Activated CD4-positive, CD25-positive, alpha-beta regulatory T cell treated with anti-CD3 and anti-CD28 coated beads, Interleukin-2, amount 50 U/mL, for 72 hours (primary cell): ENCODE measurements around the gene PLEKHA7.

Experiments
- DNase-seq: peaks from one replicate; pipeline ENCODE4 v3.0.0; 2021

The PLEKHA7 gene

GRCh38 chr11:16767957-16768356, 246.3 kb downstream of the PLEKHA7 start:
- DNase-seq: no peak

- no peak for DNase-seq
These were observed 247.1 kb downstream of the PLEKHA7 start for GRCh38 chr11:16767137-16767536.

GRCh38 chr11:16764888-16765287, 249.3 kb downstream of the PLEKHA7 start:
- no peak for DNase-seq

- DNase-seq: no peak
These were observed 250.5 kb downstream of the PLEKHA7 start for GRCh38 chr11:16763746-16764145.

- no peak for DNase-seq
These were observed 254.2 kb downstream of the PLEKHA7 start for GRCh38 chr11:16759857-16760508.

- no peak for DNase-seq
These were observed 255.7 kb downstream of the PLEKHA7 start for GRCh38 chr11:16758382-16759024.

GRCh38 chr11:16750417-16750816, 263.8 kb downstream of the PLEKHA7 start:
- DNase-seq: no peak

- DNase-seq: no peak
These were observed 264.5 kb downstream of the PLEKHA7 start for GRCh38 chr11:16749666-16750065.

- no peak for DNase-seq
These were observed 265.1 kb downstream of the PLEKHA7 start for GRCh38 chr11:16749092-16749491.

GRCh38 chr11:16745950-16746605, 268.1 kb downstream of the PLEKHA7 start:
- no peak for DNase-seq

- no peak for DNase-seq
These were observed 270.0 kb downstream of the PLEKHA7 start for GRCh38 chr11:16744128-16744725.

GRCh38 chr11:16743478-16743877, 270.7 kb downstream of the PLEKHA7 start:
- no peak for DNase-seq

GRCh38 chr11:16741473-16741872, 272.7 kb downstream of the PLEKHA7 start:
- no peak for DNase-seq

- DNase-seq: no peak
These were observed 275.0 kb downstream of the PLEKHA7 start for GRCh38 chr11:16738947-16739815.

- peak; percentile 91 for DNase-seq
These were observed 275.8 kb downstream of the PLEKHA7 start, which contains the start of gene C11orf58 for GRCh38 chr11:16738193-16738946. Gene C11orf58 (plus strand): TSS chr11:16738647. CDS start chr11:16738779, 132 bp downstream.

- DNase-seq: no peak
These were observed 276.4 kb downstream of the PLEKHA7 start for GRCh38 chr11:16737818-16738192.
